SK-N-SH (cell line): ENCODE measurements around the gene ZNF689.

Experiments
- CHD2 ChIP-seq: fragments of 150-350 bp; IDR thresholded peaks from 2 replicates; pipeline ENCODE4 v1.6.1; 2018; ENCODE audit warnings: low read length; ENCODE audit not compliant: partially characterized antibody
- ELF1 ChIP-seq: IDR thresholded peaks from 2 replicates; pipeline ENCODE4 v1.4.0; 2012
- EP300 ChIP-seq, 2 experiments: IDR thresholded peaks; 2 replicates each; pipeline versions ENCODE4 v1.4.0 to v1.6.1; 2012; ENCODE audit warnings: borderline replicate concordance in 1 of 2, low read depth in 1 of 2, low read length in 1 of 2
- FOXM1 ChIP-seq: IDR thresholded peaks from 2 replicates; pipeline ENCODE4 v1.4.0; 2012; ENCODE audit warnings: low read depth, mild to moderate bottlenecking
- RCOR1 ChIP-seq: fragments of 150-350 bp; IDR thresholded peaks from 2 replicates; pipeline ENCODE4 v1.6.1; 2017; ENCODE audit warnings: antibody characterized with exemption, low read length
- RFX5 ChIP-seq: IDR thresholded peaks from 2 replicates; pipeline ENCODE4 v1.6.1; 2012; ENCODE audit warnings: mild to moderate bottlenecking, improper control_type of control experiment, low read length
- TAF1 ChIP-seq: IDR thresholded peaks from 2 replicates; pipeline ENCODE4 v1.6.1; 2012; ENCODE audit warnings: low read depth, mild to moderate bottlenecking, low read length, moderate library complexity, borderline replicate concordance
- TCF12 ChIP-seq: IDR thresholded peaks from 2 replicates; pipeline ENCODE4 v1.4.0; 2012
- YY1 ChIP-seq: IDR thresholded peaks from 2 replicates; pipeline ENCODE4 v1.4.0; 2012; ENCODE audit warnings: low read depth, mild to moderate bottlenecking
- TF ChIP-seq, protein P1 (sequence below): fragments of 200-600 bp; sonication (generic); IDR thresholded peaks from 2 replicates; pipeline ENCODE4 v1.6.1; 2017; ENCODE audit warnings: antibody characterized with exemption, mild to moderate bottlenecking, moderate library complexity
- TF ChIP-seq, protein P2 (sequence below): IDR thresholded peaks from 2 replicates; pipeline ENCODE4 v1.6.1; 2012; ENCODE audit warnings: mild to moderate bottlenecking, low read depth, low read length, moderate library complexity

DNA sequence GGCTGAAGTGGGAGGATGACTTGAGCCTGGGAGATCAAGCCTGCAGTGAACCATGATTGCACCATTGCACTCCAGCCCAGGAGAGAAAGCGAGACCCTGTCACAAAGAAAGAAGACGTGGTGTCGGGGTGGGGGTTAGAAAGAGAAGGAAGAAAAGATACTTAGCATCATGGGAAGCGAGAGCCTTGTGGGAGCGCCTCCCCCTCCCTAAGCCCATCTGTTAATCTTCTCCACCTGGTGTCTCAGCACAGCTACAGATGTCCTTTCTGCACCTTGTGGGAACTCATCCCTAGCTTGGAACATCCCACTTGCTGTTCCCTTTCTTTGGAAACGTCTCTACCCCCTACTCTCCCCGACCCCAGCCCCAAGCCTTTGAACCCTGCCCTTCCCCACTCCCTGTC, 44.7 kb downstream of the ZNF689 start:
- TF ChIP-seq RFX5: no peak
- no peak for TF ChIP-seq YY1
- TF ChIP-seq CHD2: no peak
- no peak for TF ChIP-seq EP300 (IDR thresholded peaks at IDR 0.05; ENCODE audit: borderline replicate concordance in 1 of 2, low read depth in 1 of 2, low read length in 1 of 2)
- no peak for TF ChIP-seq TAF1
- TF ChIP-seq, protein P1, sequence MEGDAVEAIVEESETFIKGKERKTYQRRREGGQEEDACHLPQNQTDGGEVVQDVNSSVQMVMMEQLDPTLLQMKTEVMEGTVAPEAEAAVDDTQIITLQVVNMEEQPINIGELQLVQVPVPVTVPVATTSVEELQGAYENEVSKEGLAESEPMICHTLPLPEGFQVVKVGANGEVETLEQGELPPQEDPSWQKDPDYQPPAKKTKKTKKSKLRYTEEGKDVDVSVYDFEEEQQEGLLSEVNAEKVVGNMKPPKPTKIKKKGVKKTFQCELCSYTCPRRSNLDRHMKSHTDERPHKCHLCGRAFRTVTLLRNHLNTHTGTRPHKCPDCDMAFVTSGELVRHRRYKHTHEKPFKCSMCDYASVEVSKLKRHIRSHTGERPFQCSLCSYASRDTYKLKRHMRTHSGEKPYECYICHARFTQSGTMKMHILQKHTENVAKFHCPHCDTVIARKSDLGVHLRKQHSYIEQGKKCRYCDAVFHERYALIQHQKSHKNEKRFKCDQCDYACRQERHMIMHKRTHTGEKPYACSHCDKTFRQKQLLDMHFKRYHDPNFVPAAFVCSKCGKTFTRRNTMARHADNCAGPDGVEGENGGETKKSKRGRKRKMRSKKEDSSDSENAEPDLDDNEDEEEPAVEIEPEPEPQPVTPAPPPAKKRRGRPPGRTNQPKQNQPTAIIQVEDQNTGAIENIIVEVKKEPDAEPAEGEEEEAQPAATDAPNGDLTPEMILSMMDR: no peak
- no peak for TF ChIP-seq FOXM1
- TF ChIP-seq RCOR1: no peak
- TF ChIP-seq TCF12: no peak
- TF ChIP-seq, protein P2, sequence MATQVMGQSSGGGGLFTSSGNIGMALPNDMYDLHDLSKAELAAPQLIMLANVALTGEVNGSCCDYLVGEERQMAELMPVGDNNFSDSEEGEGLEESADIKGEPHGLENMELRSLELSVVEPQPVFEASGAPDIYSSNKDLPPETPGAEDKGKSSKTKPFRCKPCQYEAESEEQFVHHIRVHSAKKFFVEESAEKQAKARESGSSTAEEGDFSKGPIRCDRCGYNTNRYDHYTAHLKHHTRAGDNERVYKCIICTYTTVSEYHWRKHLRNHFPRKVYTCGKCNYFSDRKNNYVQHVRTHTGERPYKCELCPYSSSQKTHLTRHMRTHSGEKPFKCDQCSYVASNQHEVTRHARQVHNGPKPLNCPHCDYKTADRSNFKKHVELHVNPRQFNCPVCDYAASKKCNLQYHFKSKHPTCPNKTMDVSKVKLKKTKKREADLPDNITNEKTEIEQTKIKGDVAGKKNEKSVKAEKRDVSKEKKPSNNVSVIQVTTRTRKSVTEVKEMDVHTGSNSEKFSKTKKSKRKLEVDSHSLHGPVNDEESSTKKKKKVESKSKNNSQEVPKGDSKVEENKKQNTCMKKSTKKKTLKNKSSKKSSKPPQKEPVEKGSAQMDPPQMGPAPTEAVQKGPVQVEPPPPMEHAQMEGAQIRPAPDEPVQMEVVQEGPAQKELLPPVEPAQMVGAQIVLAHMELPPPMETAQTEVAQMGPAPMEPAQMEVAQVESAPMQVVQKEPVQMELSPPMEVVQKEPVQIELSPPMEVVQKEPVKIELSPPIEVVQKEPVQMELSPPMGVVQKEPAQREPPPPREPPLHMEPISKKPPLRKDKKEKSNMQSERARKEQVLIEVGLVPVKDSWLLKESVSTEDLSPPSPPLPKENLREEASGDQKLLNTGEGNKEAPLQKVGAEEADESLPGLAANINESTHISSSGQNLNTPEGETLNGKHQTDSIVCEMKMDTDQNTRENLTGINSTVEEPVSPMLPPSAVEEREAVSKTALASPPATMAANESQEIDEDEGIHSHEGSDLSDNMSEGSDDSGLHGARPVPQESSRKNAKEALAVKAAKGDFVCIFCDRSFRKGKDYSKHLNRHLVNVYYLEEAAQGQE: no peak
- TF ChIP-seq ELF1: no peak
